Mammary epithelial cell (primary cell): ENCODE data around the gene TUBA1A.

Source experiments
- CTCF ChIP-seq, 2 donors: IDR thresholded peaks in 1 of 2; conservative IDR thresholded peaks in 1 of 2; 2 replicates each; pipeline ENCODE4 v1.5.1; 2011 to 2012; ENCODE audit warnings: inconsistent platforms in 2 of 2, low read length in 2 of 2, mild to moderate bottlenecking in 2 of 2, control low read depth in 1 of 2, low read depth in 1 of 2; ENCODE audit not compliant: insufficient read depth in 1 of 2; ENCODE audit errors: extremely low read depth in 1 of 2
- EZH2 ChIP-seq: IDR thresholded peaks from 2 replicates; pipeline ENCODE4 v1.6.1; 2012; ENCODE audit warnings: low read length, inconsistent platforms, borderline replicate concordance

GRCh38 chr12:49223590-49224369 is 34.9 kb upstream of the TUBA1A start:
- TF ChIP-seq CTCF (conservative IDR thresholded peaks at IDR 0.05 in 1 of 2, IDR thresholded peaks at IDR 0.05 in 1 of 2; ENCODE audit: extremely low read depth in 1 of 2, insufficient read depth in 1 of 2, low read depth in 1 of 2, low read length in 2 of 2) (no peak), EZH2 (no peak)
